Keratinocyte (primary cell): ENCODE results near the gene GPRC6A.

ENCODE experiments used
- EZH2 ChIP-seq: IDR thresholded peaks from one replicate; pipeline ENCODE4 v1.6.1; 2012; ENCODE audit warnings: inconsistent platforms, mild to moderate bottlenecking, low read length, moderate library complexity
- TF ChIP-seq, protein P1 (sequence below), 3 experiments: IDR thresholded peaks in 1 of 3; conservative IDR thresholded peaks in 1 of 3; optimal IDR thresholded peaks in 1 of 3; 2 replicates in 2 of 3; 3 replicates in 1 of 3; pipeline versions ENCODE3 to v1.5.1; 2011; ENCODE audit warnings: low read length in 3 of 3, mild to moderate bottlenecking in 3 of 3, moderate library complexity in 2 of 3, control low read depth in 1 of 3, inconsistent platforms in 1 of 3; ENCODE audit not compliant: insufficient read depth in 2 of 3; ENCODE audit errors: extremely low read depth in 1 of 3

GRCh38 chr6:116801971-116802370, 26.9 kb downstream of the GPRC6A start:
- TF ChIP-seq, protein P1, sequence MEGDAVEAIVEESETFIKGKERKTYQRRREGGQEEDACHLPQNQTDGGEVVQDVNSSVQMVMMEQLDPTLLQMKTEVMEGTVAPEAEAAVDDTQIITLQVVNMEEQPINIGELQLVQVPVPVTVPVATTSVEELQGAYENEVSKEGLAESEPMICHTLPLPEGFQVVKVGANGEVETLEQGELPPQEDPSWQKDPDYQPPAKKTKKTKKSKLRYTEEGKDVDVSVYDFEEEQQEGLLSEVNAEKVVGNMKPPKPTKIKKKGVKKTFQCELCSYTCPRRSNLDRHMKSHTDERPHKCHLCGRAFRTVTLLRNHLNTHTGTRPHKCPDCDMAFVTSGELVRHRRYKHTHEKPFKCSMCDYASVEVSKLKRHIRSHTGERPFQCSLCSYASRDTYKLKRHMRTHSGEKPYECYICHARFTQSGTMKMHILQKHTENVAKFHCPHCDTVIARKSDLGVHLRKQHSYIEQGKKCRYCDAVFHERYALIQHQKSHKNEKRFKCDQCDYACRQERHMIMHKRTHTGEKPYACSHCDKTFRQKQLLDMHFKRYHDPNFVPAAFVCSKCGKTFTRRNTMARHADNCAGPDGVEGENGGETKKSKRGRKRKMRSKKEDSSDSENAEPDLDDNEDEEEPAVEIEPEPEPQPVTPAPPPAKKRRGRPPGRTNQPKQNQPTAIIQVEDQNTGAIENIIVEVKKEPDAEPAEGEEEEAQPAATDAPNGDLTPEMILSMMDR (optimal IDR thresholded peaks at IDR 0.05 in 1 of 3, IDR thresholded peaks at IDR 0.05 in 1 of 3, conservative IDR thresholded peaks at IDR 0.05 in 1 of 3; ENCODE audit: extremely low read depth in 1 of 3, insufficient read depth in 2 of 3, low read length in 3 of 3), result no peak
- no peak for TF ChIP-seq EZH2
